Vein endothelial cell (primary cell): ENCODE measurements around the gene OR5A2. TPM values are rescaled to one million over a fixed set of nuclear protein-coding genes. Genes with fewer than 3 reads are reported as not detected.

ENCODE experiments used
- total RNA-seq: library from RNA; depleted of rRNA; stranded (reverse); fragments of >200 nt; gene quantifications from 2 replicates; pipeline ENCODE4 v1.2.3, GENCODE V29; 2012

Gene OR5A2, protein sequence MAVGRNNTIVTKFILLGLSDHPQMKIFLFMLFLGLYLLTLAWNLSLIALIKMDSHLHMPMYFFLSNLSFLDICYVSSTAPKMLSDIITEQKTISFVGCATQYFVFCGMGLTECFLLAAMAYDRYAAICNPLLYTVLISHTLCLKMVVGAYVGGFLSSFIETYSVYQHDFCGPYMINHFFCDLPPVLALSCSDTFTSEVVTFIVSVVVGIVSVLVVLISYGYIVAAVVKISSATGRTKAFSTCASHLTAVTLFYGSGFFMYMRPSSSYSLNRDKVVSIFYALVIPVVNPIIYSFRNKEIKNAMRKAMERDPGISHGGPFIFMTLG
- total RNA-seq, result not detected in 2 replicates

DNA sequence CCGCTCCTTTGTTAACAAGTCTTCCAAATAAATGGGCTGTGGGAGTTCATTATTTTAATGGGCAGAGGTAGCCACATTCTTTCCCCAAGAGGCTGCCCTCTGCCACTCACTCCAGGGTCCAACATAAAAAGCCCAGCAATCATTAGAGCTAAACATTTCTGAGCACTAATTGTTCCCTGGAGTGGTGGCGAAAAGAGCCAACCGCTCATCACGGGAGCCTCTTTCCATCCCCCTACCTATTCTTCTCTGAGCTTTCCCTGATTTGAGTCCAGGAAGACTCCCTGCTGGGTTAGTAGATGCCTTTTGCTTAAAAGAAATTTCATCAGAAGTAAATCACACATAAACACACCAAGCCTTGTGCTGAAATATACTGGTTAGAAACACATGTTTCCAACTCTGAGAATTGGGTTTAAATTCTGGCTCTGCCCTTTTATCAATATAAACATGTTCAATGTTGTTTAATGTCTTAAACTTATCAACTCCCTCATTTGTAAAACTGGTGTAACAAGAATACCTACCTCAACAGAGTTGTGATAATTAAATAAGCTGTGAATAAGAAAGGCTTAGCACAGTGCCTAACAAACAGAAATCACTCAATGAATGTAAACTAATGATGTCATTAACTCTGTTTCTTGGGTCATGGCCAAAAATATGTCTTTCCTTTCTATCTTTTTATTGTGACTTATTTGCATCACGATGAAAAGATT lies at the start of gene OR5A2:
Gene OR5A2 (minus strand): TSS at position 53 of the 707 bp plus-strand sequence. CDS start 3,460 bp downstream, outside the sequence.

DNA sequence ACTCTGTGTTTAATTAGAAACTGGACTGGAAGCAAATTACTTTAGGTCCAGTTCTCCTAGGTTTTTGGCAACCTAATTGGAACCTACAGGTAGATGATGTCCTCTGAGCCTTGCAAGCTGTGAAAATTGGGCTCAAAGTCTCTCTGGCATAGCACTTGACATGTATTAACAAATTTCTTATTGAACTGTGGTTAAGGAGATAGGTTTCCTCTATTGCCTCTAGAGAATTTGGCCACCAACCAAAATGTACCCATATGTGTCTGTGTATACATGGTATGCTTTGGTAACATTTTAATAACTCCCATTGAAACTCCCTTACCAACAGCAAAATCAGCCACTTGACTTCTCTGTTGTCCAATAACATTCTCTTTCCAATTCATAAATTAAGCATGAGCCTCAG lies 46.8 kb upstream of the OR5A2 start, which contains the start of gene OR4D10:
Gene OR4D10 (plus strand): TSS at position 301 of the 400 bp plus-strand sequence. CDS start 4,115 bp downstream, outside the sequence.

DNA sequence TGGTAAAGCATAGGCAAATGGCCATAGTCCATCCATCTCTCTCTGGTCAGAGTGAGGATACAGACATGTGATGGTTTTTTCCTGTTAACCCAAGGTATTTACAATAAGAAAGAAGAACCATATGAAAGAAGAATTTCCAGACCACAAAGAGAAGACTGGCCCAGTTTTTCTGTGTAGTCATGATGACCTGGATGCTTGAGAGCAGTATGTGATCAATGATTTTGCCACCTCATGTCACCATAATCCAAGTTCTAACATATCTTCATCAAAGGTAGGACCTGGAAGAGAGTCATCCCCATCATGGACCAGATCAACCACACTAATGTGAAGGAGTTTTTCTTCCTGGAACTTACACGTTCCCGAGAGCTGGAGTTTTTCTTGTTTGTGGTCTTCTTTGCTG lies 30.4 kb upstream of the OR5A2 start, which contains the start of gene OR4D6:
Gene OR4D6 (plus strand): TSS at position 301 of the 400 bp plus-strand sequence. CDS start 0 bp downstream, at position 301.

DNA sequence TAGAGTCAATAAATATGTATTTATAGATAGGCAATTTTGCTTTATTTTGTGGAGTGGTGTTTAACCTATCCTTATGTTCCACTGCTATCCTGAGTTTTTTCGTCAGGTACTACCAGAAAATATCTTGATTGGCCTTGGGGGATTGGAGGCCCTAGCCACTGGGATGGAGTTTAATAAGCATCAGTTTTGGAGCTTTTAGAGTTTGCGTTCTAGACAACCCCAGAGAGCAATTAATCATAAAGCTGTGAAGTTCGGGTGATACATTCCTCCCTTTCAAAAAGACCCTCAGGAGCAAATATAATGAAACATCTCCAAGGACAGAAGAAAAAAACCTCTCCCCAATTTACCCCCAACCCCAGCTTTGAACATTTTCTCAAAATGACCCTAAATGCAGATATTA lies 10.0 kb upstream of the OR5A2 start, which contains the start of gene OR5A1:
Gene OR5A1 (plus strand): TSS at position 301 of the 400 bp plus-strand sequence. CDS start 6,700 bp downstream, outside the sequence.

Other genes with a start within 250 kb of the OR5A2 start
- not detected in 2 replicates for gene MPEG1, start 213.5 kb downstream of the OR5A2 start, total RNA-seq
- not detected in 2 replicates for gene OR5AN1, start 67.5 kb downstream of the OR5A2 start, total RNA-seq
- gene OR5A1, start 10.1 kb upstream of the OR5A2 start, total RNA-seq, result not detected in 2 replicates
- gene OR4D6, start 30.5 kb upstream of the OR5A2 start, total RNA-seq, result not detected in 2 replicates
- not detected in 2 replicates for gene OR4D10, start 46.9 kb upstream of the OR5A2 start, total RNA-seq
- gene OR4D11, start 77.2 kb upstream of the OR5A2 start, total RNA-seq, result not detected in 2 replicates
- gene OR4D9, start 85.1 kb upstream of the OR5A2 start, total RNA-seq, result not detected in 2 replicates
- gene OSBP, start 189.4 kb upstream of the OR5A2 start, total RNA-seq, result 36.3 and 36.9 TPM in 2 replicates
- 16.0 and 19.9 TPM in 2 replicates for gene PATL1, start 242.6 kb upstream of the OR5A2 start, total RNA-seq